HG03354 (cell line): Measurements from ENCODE around the gene ATP5IF1.

Experiments
- ATAC-seq: cut with Tn5 transposase; IDR thresholded peaks from one replicate; pipeline ENCODE4 v1.9.1; 2021; ENCODE audit warnings: mild to moderate bottlenecking; ENCODE audit not compliant: unreplicated experiment, poor library complexity, severe bottlenecking

Gene ATP5IF1

GRCh38 chr1:28259934-28260802, 24.2 kb downstream of the ATP5IF1 start:
- ATAC-seq: no peak

- no peak for ATAC-seq
Measured at GRCh38 chr1:28260803-28261174, 24.9 kb downstream of the ATP5IF1 start.

GRCh38 chr1:28264897-28265296, 29.0 kb downstream of the ATP5IF1 start:
- no peak for ATAC-seq

- no peak for ATAC-seq
Measured at GRCh38 chr1:28265577-28265976, 29.7 kb downstream of the ATP5IF1 start.

- ATAC-seq: no peak
Measured at GRCh38 chr1:28266920-28267322, 31.0 kb downstream of the ATP5IF1 start.

GRCh38 chr1:28267633-28268032, 31.7 kb downstream of the ATP5IF1 start:
- no peak for ATAC-seq

- ATAC-seq: no peak
Measured at GRCh38 chr1:28269529-28269928, 33.6 kb downstream of the ATP5IF1 start.

- ATAC-seq: no peak
Measured at GRCh38 chr1:28272215-28272852, 36.4 kb downstream of the ATP5IF1 start.

- no peak for ATAC-seq
Measured at GRCh38 chr1:28273216-28273860, 37.4 kb downstream of the ATP5IF1 start.

GRCh38 chr1:28278763-28279162, 42.8 kb downstream of the ATP5IF1 start:
- no peak for ATAC-seq

- no peak for ATAC-seq
Measured at GRCh38 chr1:28279721-28280120, 43.8 kb downstream of the ATP5IF1 start.

GRCh38 chr1:28280501-28280900, 44.6 kb downstream of the ATP5IF1 start:
- ATAC-seq: no peak

GRCh38 chr1:28280977-28281381, 45.1 kb downstream of the ATP5IF1 start:
- no peak for ATAC-seq

GRCh38 chr1:28281608-28282425, 45.9 kb downstream of the ATP5IF1 start:
- ATAC-seq: no peak

- no peak for ATAC-seq
Measured at GRCh38 chr1:28282426-28283407, 46.8 kb downstream of the ATP5IF1 start.

- no peak for ATAC-seq
Measured at GRCh38 chr1:28286111-28286510, 50.2 kb downstream of the ATP5IF1 start.
